HL-60 (cell line): ENCODE measurements around the gene ATL2.
"Not testable (repeated sequence)": the region's sequence is repeated elsewhere in the genome, so short reads cannot be mapped to it uniquely, and the experiment has no call there.

ENCODE experiments used
- DNase-seq, 2 experiments: peaks; one replicate each; pipeline ENCODE4 v3.0.0-alpha.2; 2010 to 2020; ENCODE audit warnings: low read depth in 1 of 2, low spot score in 1 of 2
- H3K27ac ChIP-seq: fragments of 250-450 bp; sonication (Bioruptor Pico); replicated peaks from 2 replicates; pipeline ENCODE4 v1.5.1; 2020; ENCODE audit warnings: mild to moderate bottlenecking, moderate library complexity
- H3K27me3 ChIP-seq: fragments of 250-450 bp; sonication (Bioruptor Pico); 2 replicates; pipeline ENCODE4 v1.5.1; 2021; ENCODE audit warnings: mild to moderate bottlenecking, moderate library complexity; ENCODE audit not compliant: insufficient read depth, poor library complexity, severe bottlenecking
- H3K4me3 ChIP-seq: replicated peaks from 2 replicates; pipeline ENCODE4 v1.5.1; 2011; ENCODE audit warnings: mild to moderate bottlenecking, control low read depth, low read length; ENCODE audit not compliant: insufficient read depth
- GABPA ChIP-seq: IDR thresholded peaks from 2 replicates; pipeline ENCODE4 v1.6.1; 2012; ENCODE audit warnings: low read depth
- POLR2AphosphoS5 ChIP-seq: IDR thresholded peaks from 2 replicates; pipeline ENCODE4 v1.6.1; 2012; ENCODE audit warnings: low read depth
- SPI1 ChIP-seq: IDR thresholded peaks from 2 replicates; pipeline ENCODE4 v1.6.1; 2012; ENCODE audit warnings: low read depth, mild to moderate bottlenecking, borderline replicate concordance
- TF ChIP-seq, protein P1 (sequence below): IDR thresholded peaks from one replicate; pipeline ENCODE4 v1.5.1; 2011; ENCODE audit warnings: low read length, control low read depth, inconsistent platforms; ENCODE audit not compliant: insufficient read depth
- TF ChIP-seq, protein P2 (sequence below): IDR thresholded peaks from 2 replicates; pipeline ENCODE4 v1.6.1; 2012; ENCODE audit warnings: low read depth; ENCODE audit not compliant: insufficient replicate concordance

Gene ATL2

DNA sequence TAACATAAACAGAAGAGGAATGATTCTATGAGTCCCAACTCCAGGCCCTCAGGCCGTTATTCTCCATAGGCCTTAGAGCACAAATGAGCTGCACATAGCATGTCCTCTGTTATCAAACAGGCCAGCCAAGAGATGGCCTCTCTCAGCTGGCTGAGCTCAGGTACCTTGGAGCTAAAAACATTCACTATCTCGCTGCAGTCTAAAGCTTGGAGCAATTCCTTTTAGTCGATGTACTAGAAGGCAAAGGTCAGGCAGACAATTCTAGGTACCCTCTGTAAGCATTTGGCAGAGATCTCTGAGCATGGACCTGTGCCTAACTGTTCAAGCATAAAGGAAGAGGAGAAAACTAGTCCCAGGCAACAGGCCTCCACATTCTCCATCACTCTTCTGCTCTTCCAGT is 38.0 kb upstream of the ATL2 start:
- Histone ChIP-seq H3K27me3 (no peaks in the 10 kb centered on the region), H3K27ac (no peak overlapping the region), H3K4me3 (no peak overlapping the region)
- TF ChIP-seq POLR2AphosphoS5: no peak
- TF ChIP-seq SPI1: no peak
- TF ChIP-seq, protein P1, sequence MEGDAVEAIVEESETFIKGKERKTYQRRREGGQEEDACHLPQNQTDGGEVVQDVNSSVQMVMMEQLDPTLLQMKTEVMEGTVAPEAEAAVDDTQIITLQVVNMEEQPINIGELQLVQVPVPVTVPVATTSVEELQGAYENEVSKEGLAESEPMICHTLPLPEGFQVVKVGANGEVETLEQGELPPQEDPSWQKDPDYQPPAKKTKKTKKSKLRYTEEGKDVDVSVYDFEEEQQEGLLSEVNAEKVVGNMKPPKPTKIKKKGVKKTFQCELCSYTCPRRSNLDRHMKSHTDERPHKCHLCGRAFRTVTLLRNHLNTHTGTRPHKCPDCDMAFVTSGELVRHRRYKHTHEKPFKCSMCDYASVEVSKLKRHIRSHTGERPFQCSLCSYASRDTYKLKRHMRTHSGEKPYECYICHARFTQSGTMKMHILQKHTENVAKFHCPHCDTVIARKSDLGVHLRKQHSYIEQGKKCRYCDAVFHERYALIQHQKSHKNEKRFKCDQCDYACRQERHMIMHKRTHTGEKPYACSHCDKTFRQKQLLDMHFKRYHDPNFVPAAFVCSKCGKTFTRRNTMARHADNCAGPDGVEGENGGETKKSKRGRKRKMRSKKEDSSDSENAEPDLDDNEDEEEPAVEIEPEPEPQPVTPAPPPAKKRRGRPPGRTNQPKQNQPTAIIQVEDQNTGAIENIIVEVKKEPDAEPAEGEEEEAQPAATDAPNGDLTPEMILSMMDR: no peak
- TF ChIP-seq GABPA: no peak
- TF ChIP-seq, protein P2, sequence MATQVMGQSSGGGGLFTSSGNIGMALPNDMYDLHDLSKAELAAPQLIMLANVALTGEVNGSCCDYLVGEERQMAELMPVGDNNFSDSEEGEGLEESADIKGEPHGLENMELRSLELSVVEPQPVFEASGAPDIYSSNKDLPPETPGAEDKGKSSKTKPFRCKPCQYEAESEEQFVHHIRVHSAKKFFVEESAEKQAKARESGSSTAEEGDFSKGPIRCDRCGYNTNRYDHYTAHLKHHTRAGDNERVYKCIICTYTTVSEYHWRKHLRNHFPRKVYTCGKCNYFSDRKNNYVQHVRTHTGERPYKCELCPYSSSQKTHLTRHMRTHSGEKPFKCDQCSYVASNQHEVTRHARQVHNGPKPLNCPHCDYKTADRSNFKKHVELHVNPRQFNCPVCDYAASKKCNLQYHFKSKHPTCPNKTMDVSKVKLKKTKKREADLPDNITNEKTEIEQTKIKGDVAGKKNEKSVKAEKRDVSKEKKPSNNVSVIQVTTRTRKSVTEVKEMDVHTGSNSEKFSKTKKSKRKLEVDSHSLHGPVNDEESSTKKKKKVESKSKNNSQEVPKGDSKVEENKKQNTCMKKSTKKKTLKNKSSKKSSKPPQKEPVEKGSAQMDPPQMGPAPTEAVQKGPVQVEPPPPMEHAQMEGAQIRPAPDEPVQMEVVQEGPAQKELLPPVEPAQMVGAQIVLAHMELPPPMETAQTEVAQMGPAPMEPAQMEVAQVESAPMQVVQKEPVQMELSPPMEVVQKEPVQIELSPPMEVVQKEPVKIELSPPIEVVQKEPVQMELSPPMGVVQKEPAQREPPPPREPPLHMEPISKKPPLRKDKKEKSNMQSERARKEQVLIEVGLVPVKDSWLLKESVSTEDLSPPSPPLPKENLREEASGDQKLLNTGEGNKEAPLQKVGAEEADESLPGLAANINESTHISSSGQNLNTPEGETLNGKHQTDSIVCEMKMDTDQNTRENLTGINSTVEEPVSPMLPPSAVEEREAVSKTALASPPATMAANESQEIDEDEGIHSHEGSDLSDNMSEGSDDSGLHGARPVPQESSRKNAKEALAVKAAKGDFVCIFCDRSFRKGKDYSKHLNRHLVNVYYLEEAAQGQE: no peak
- no peak for DNase-seq

DNA sequence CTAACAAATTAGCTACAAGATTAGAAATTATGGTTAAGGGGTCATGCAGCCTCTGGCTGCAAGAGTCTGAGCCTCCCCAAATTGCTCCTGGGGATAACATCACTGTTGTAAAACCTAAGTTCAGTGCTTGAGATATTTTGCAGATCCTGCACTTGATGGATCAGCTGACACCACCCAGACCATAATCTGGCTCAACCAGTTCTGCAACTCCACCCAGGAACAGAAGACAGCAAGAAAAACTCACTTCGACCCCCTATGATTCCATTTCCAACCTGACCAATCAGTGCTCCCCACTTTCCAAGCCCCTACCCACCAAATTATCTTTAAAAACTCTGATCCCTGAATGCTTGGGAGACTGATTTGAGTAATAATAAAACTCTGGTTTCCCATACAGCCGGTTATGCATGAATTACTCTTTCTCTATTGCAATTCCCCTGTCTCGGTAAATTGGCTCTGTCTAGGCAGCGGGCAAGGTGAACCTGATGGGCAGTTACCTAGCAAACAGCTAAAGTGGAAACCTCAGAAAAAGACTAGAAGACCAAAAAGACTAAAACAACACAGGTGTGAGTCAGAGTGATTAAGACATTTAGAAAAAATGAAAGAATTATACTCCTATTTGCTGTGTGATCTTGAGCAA is 35.3 kb upstream of the ATL2 start:
- DNase-seq, H3K27ac ChIP-seq: not testable (repeated sequence)

DNA sequence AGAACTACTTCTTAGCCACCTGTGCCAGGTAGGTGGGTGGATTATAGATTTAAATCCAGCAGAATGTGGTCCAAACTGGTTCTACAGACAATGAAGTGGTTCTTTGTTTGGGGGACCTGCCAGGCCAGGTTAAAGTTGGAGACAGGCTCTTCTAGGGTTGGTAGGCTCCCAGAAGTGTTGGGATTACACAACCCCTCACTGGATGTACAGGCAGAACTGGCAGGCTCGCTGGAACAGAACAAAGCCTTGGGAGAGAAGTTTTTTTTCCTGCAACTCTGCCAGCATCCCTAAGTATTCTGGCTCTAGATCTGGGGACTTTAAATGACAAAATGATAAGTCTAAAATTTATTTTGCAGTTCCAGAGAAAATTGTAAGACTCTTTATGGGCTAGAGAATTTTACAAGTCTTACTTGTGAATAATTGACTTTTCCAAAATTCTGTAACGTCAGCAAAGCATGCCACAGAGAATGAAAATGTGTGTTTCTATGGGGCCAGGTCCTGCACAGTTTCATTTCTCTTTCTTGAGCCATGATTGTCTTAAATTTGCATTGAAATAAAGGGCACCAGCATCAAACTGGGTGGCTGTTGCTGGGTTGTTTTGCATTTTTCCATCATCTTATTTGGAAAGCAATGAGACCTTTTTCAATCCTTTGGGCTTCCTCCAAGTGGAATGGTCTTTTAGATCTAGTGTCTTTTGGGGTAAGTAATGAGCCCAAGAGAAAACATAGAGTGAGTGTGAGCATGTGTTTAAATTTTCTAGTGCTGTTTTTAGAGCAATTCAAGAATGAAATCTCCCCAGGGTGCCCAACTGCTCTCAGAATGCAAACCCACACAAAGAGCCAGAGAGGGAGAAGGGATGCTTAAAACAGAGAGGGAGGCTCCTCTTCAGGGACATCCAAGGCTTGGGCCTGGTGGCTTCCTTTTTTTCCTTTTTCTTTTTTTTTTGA is 32.4 kb upstream of the ATL2 start:
- Histone ChIP-seq H3K27ac (no peak overlapping the region), H3K4me3 (no peak overlapping the region), H3K27me3 (no peaks in the 10 kb centered on the region)
- TF ChIP-seq, protein P1: no peak
- TF ChIP-seq POLR2AphosphoS5 (no peak), GABPA (no peak), SPI1 (no peak)
- TF ChIP-seq, protein P2: no peak
- no peak for DNase-seq

More for the DNA sequence above, 35.3 kb upstream of the ATL2 start:
- H3K27me3 ChIP-seq, H3K4me3 ChIP-seq: not testable (repeated sequence)

DNA sequence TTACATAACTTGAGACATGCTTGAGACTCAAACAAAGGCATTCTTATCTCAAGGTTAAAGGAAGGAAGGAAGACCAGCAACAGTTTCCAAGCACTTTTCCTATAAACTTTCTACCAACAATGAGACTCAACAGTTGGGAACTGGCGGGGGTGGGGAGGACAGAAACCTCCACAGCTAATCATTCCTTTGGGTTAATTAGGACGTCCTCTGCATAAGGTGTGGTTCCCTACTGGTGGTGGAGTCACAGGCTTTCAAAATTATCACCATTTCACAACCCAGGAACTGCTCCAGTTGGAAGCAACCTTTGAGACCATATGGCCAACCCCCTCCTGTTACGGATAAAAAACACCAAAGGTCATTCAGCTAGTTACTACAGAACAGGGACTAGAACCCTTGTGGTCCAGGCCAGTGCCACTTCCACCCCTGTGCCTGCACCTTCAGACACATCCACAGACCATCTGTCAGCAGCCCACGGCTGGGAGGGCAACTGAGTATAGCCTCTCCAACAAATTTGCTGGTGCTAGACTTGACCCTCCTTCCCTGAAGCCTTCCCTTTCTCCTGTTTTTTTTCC is 30.1 kb upstream of the ATL2 start:
- Histone ChIP-seq H3K27ac (no peak overlapping the region), H3K27me3 (no peaks in the 10 kb centered on the region), H3K4me3 (no peak overlapping the region)
- TF ChIP-seq POLR2AphosphoS5 (no peak), SPI1 (no peak)
- TF ChIP-seq, protein P2: no peak
- DNase-seq: no peak
